CD4-positive, alpha-beta T cell treated with Interleukin-4 for 1 hour (primary cell): ENCODE measurements around the gene FAM120A.

Experiments used
- DNase-seq, 2 donors: peaks; one replicate each; pipeline ENCODE4 v3.0.0-alpha.2; 2020 to 2022

FAM120A gene

GRCh38 chr9:93596399-93596798, 144.9 kb downstream of the FAM120A start:
- DNase-seq: no peak

GRCh38 chr9:93597142-93597706, 145.7 kb downstream of the FAM120A start:
- no peak for DNase-seq

- DNase-seq: no peak
These were observed 146.6 kb downstream of the FAM120A start for GRCh38 chr9:93597871-93598646.

GRCh38 chr9:93598647-93599241, 147.3 kb downstream of the FAM120A start:
- DNase-seq: no peak

- no peak for DNase-seq
These were observed 148.3 kb downstream of the FAM120A start for GRCh38 chr9:93599571-93600403.

DNA sequence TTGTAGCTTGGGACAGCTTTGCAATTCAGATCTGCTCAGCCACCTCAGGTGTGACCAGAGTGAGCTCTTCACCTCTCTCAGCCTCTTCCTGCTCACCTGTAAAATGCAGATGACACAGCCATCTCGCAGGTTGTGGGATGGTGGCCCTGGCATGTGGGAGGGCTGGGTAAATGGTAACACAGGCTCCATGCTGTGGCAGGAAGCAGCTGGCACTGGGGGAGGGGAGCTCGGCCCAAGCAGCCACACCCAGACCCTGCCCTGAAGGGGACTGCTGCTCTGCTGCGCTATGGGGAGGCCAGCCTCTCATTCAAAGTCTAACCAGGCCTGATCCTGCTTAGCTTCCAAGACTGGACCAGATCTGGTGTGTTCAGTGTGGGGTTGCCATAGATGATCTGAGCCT, 149.0 kb downstream of the FAM120A start:
- no peak for DNase-seq

DNA sequence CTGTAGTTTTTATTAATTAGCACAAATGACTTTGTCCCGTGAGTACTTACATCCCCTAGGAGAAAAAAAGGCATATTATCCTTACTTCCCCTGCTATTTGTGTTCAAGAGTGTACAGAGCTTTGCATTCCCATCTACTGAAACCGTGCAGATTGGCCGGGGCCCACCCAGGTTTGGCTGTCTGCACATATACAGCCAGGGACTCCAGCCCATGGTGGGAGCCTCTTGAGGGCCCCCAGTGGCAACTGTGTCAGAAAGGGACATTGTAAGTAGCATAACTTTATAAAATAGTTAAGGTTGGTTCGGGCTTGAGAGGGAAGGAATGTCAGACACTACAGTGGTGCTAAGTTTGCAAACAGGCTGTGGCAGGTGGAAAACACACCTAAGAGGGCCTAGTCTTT, 149.6 kb downstream of the FAM120A start:
- no peak for DNase-seq

DNA sequence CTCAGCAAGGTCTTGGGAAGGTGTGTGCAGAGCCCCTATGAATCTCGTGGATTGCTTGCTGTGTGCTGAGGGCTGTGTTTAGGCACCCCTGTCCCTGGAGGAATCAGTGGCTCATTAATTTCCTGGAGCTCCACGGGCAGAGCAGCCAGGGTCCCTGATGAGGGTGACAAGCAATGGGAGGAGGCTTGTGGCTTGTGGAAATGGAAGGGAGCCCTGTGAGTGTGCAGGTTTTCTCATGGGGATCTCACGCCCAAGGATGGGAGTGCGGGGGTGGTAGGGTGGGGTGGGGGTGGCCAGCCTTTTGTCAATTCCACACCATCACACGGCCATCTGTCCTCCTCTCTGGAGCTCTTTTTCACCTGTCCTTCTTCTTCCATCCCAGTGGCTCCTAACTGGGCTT, 150.2 kb downstream of the FAM120A start:
- DNase-seq: no peak

DNA sequence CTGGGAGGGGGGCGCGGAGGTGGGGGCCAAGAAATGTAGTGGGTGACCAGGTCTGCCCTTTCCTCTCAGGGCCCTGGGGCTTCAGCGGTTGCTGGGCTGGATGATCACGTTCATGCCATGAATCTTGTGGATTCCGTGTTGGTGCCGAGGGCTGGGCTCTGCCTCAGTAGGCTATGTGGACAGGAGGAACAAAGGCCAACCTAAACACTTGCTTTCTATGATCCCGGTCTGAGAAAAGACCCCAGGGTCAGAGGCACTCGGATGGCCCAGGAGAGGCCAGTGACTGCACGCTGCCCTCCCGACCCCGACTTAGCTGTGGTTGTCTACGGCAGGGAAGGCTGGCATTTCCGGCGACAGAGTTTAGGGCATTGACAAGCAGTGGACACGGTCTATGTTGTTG, 151.5 kb downstream of the FAM120A start:
- DNase-seq: no peak

GRCh38 chr9:93603906-93604326, 152.4 kb downstream of the FAM120A start:
- no peak for DNase-seq

DNA sequence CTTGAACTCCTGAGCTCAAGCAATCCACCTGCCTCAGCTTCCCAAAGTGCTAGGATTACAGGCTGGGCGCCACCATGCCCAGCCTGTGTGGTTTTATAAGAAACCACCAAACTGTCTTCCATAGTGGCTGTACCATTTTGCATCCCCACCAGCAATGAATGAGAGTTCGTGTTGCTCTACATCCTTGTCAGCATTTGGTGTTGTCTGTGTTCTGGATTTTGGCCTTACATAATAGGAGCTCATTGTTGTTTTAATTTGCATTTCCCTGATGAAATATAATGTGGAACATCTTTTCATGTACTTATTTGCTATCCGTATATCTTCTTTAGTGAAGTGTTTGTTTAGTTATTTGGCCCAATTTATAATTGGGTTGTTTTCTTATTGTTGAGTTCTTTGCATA, 154.7 kb downstream of the FAM120A start:
- DNase-seq: no peak

DNA sequence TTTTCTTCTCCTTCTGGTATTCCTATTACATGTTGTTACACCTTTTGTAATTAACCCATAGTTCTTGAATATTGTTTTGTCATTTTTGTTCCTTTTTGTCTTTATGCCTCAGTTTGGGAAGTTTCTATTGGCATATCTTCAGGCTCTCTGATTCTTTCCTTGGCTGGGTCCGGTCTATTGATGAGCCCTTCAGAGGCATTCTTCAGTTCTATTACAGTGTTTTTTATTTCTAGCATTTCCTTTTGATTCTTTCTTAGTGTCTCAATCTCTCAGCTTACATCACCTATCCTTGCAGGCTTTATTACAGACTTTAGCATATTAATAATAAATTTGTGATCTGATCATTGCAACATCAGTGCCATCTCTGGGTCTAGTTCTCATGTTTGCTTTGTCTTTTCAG, 158.7 kb downstream of the FAM120A start:
- DNase-seq: no peak

- no peak for DNase-seq
These were observed 160.7 kb downstream of the FAM120A start for GRCh38 chr9:93612052-93612795.

- DNase-seq: no peak
These were observed 161.3 kb downstream of the FAM120A start for GRCh38 chr9:93612796-93613154.

DNA sequence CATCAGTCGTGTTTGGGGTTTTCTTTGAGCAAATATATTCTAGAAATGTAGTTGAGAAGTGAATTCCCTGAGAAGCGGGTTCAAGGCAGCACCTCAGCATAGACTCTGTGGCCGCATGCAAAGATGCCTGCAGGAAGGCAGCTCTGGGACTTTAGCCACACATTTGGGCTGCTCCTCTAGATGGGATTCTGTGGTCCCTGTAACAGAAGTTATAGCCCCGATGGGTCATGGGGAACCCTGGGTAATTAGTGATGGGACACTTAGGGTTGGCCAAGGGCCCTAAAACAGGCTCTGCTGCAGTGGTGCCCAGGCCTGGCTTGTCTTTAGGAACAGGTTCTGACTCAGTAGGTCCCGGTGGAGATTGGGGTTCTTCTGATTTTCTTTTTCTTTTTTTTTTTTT, 161.7 kb downstream of the FAM120A start:
- no peak for DNase-seq

DNA sequence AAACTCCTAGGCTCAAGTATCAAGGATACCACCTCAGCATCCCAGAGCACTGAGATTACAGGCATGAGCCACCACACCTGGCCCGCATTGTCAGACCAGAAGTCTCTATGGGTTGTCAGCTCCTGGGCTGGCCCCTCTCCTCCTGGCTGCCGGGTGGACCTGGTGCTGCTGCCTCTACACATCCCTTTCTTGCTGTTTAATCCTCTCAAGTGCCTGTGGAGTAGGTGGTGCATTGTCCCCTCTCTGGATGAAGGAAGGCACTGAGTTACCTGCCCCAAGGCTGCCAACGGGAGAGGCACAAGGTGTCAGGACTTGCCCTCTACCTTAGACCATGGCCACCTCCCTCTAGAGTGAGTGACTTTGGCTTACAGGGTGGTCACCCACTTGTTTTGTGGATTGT, 162.3 kb downstream of the FAM120A start:
- no peak for DNase-seq

GRCh38 chr9:93614830-93615468, 163.5 kb downstream of the FAM120A start:
- DNase-seq: no peak
